HG02885 (cell line): ENCODE measurements around the gene ERICH3.

Source experiments
- ATAC-seq: cut with Tn5 transposase; IDR thresholded peaks from one replicate; pipeline ENCODE4 v1.9.1; 2021; ENCODE audit warnings: mild to moderate bottlenecking; ENCODE audit not compliant: unreplicated experiment, poor library complexity

Gene ERICH3

DNA sequence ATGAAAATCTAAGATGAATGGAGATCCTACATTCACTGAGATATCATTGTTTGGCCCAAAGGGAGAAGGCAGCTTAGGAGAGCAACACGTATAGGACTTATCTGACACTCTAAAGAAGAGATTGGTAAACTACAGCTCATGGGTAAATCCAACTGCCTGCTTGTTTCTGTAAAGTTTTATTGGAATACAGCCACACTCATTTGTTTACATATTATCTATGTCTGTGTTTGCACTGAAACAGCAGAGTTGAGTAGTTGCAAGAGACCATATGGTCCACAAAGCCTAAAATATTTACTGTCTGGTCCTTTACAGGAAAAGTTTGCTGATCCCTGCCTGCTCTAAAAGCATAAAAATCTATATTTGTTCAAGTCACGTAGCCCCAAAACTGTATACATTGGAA, 146.9 kb downstream of the ERICH3 start:
- ATAC-seq = no peak

- ATAC-seq = no peak
These were observed 149.6 kb downstream of the ERICH3 start for GRCh38 chr1:74523873-74524480.

- ATAC-seq = no peak
These were observed 151.4 kb downstream of the ERICH3 start for GRCh38 chr1:74522148-74522547.
